Measurements from ENCODE around the gene NLGN1.

Gene NLGN1

GRCh38 chr3:173912126-173912525 is 514.6 kb downstream of the NLGN1 start:
- no peak for DNase-seq (ENCODE audit: low spot score)

- no peak for DNase-seq (ENCODE audit: low spot score)
These were observed 515.9 kb downstream of the NLGN1 start for GRCh38 chr3:173913397-173913796.

- no peak for DNase-seq (ENCODE audit: low spot score)
These were observed 516.5 kb downstream of the NLGN1 start for GRCh38 chr3:173913974-173914421.

- DNase-seq (ENCODE audit: low spot score): no peak
These were observed 519.3 kb downstream of the NLGN1 start for GRCh38 chr3:173916799-173917198.

- no peak for DNase-seq (ENCODE audit: low spot score)
These were observed 522.8 kb downstream of the NLGN1 start for GRCh38 chr3:173920386-173920785.

GRCh38 chr3:173921732-173922131 is 524.2 kb downstream of the NLGN1 start:
- no peak for DNase-seq (ENCODE audit: low spot score)

GRCh38 chr3:173923204-173923603 is 525.7 kb downstream of the NLGN1 start:
- no peak for DNase-seq (ENCODE audit: low spot score)

- DNase-seq (ENCODE audit: low spot score): no peak
These were observed 532.7 kb downstream of the NLGN1 start for GRCh38 chr3:173930251-173930650.

- DNase-seq (ENCODE audit: low spot score): no peak
These were observed 535.1 kb downstream of the NLGN1 start for GRCh38 chr3:173932624-173933023.

GRCh38 chr3:173933113-173933512 is 535.6 kb downstream of the NLGN1 start:
- DNase-seq (ENCODE audit: low spot score): no peak

GRCh38 chr3:173936316-173936715 is 538.8 kb downstream of the NLGN1 start:
- DNase-seq (ENCODE audit: low spot score): no peak

GRCh38 chr3:173938159-173938558 is 540.6 kb downstream of the NLGN1 start:
- no peak for DNase-seq (ENCODE audit: low spot score)

GRCh38 chr3:173938616-173939015 is 541.1 kb downstream of the NLGN1 start:
- no peak for DNase-seq (ENCODE audit: low spot score)

- DNase-seq (ENCODE audit: low spot score): no peak
These were observed 541.8 kb downstream of the NLGN1 start for GRCh38 chr3:173939331-173939730.

GRCh38 chr3:173943264-173943663 is 545.7 kb downstream of the NLGN1 start:
- DNase-seq (ENCODE audit: low spot score): no peak

- DNase-seq (ENCODE audit: low spot score): no peak
These were observed 547.6 kb downstream of the NLGN1 start for GRCh38 chr3:173945170-173945569.

GRCh38 chr3:173945806-173946205 is 548.3 kb downstream of the NLGN1 start:
- DNase-seq (ENCODE audit: low spot score): no peak

- no peak for DNase-seq (ENCODE audit: low spot score)
These were observed 557.1 kb downstream of the NLGN1 start for GRCh38 chr3:173954647-173955046.

GRCh38 chr3:173957646-173958045 is 560.1 kb downstream of the NLGN1 start:
- no peak for DNase-seq (ENCODE audit: low spot score)

- no peak for DNase-seq (ENCODE audit: low spot score)
These were observed 561.3 kb downstream of the NLGN1 start for GRCh38 chr3:173958805-173959204.

GRCh38 chr3:173970281-173970680 is 572.7 kb downstream of the NLGN1 start:
- no peak for DNase-seq (ENCODE audit: low spot score)

- no peak for DNase-seq (ENCODE audit: low spot score)
These were observed 578.7 kb downstream of the NLGN1 start for GRCh38 chr3:173976281-173976680.

- no peak for DNase-seq (ENCODE audit: low spot score)
These were observed 580.2 kb downstream of the NLGN1 start for GRCh38 chr3:173977747-173978146.

- DNase-seq (ENCODE audit: low spot score): no peak
These were observed 585.8 kb downstream of the NLGN1 start for GRCh38 chr3:173983343-173983742.

- DNase-seq (ENCODE audit: low spot score): no peak
These were observed 589.4 kb downstream of the NLGN1 start for GRCh38 chr3:173986861-173987410.
